ENCODE results near the gene PDE10A. TPM values are rescaled to one million over a fixed set of nuclear protein-coding genes. Genes with fewer than 3 reads are reported as not detected.

PDE10A gene
- total RNA-seq, 4 donors from 2014 or later: 0.54 to 4.4 (median 0.98) TPM

DNA sequence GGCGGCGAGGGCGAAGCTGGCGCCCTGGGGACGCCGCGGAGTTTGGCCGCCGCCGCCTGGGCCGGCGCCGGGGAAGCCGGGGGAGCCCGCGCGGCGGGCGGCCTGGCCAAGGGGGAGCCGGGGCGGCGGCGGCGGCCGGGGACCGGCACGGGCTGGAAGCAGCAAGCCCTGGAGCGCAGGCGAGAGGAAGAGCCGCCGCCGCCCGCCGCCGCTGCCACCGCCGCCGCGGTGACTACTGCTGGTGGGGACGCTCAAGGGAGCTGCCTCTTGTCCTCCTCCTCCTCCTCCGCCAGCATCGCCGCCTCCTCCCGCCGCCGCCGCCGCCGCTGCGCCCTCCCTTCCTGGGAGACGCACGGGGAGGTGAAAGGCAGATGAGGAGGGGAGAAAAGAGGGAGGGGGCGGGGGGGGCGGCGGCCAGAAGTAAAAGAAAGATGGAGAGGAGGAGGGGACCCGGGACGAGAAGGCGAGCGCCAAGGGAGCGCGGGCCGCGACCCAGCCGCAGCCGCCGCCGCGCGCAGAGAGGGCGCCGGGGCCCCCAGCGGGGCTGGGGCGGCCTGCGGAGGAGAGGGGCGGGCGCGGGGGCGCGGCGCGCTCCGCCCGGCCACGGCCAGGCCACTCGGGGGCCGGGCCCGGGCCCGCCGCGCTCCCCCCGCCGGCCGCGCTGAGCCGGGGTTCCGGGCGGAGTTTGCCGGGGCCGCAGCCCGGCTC is 846 bp downstream of the PDE10A start:
- WGBS, 2 donors: 1% methylated on average over 47 to 64 of the region's 100 CpGs
- no peak for TF ChIP-seq POLR2A (IDR thresholded peaks at IDR 0.05)
- TF ChIP-seq, protein P1, sequence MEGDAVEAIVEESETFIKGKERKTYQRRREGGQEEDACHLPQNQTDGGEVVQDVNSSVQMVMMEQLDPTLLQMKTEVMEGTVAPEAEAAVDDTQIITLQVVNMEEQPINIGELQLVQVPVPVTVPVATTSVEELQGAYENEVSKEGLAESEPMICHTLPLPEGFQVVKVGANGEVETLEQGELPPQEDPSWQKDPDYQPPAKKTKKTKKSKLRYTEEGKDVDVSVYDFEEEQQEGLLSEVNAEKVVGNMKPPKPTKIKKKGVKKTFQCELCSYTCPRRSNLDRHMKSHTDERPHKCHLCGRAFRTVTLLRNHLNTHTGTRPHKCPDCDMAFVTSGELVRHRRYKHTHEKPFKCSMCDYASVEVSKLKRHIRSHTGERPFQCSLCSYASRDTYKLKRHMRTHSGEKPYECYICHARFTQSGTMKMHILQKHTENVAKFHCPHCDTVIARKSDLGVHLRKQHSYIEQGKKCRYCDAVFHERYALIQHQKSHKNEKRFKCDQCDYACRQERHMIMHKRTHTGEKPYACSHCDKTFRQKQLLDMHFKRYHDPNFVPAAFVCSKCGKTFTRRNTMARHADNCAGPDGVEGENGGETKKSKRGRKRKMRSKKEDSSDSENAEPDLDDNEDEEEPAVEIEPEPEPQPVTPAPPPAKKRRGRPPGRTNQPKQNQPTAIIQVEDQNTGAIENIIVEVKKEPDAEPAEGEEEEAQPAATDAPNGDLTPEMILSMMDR (IDR thresholded peaks at IDR 0.05): no peak
- DNase-seq (ENCODE audit: low spot score in 2 of 2): peak in 1 of 2 donors; percentile 66
- H3K4me3 ChIP-seq (ENCODE audit: low read depth, poor library complexity, severe bottlenecking): peak overlapping the region; percentile 39
- intact Hi-C loops (cut with DNase I; ENCODE audit: low total_unique reads): no loop called here

DNA sequence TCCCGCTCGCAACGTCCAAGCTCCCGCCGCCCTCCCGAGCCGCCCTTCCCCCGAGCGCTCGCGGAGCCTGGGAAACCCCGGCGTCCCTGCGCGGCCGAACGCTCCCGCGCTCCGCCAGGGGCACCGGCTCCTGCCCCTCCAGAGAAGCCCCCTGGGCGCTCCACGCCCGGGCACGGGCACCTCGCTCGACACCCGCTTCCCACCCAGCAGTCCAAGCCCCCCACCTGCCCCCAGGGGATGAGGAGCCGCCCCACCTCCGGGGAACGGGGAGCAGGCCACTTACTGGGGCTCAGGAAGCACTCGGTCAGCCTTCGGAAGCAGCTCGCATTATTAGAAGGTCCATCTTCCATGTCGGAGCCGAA is 1.4 kb downstream of the PDE10A start:
- intact Hi-C loops (cut with DNase I; ENCODE audit: low total_unique reads): no loop called here
- peak overlapping the region; percentile 39 for H3K4me3 ChIP-seq (ENCODE audit: low read depth, poor library complexity, severe bottlenecking)
- TF ChIP-seq, protein P1 (IDR thresholded peaks at IDR 0.05): no peak
- TF ChIP-seq POLR2A (IDR thresholded peaks at IDR 0.05): no peak
- WGBS, 2 donors: 1% methylated on average over 25 to 27 of the region's 36 CpGs
- DNase-seq (ENCODE audit: low spot score in 2 of 2): peak in 1 of 2 donors; percentile 82

- 1 to 3% methylated on average over 57 to 61 of the region's 69 CpGs for whole genome bisulfite sequencing, 2 donors
- intact Hi-C loops (cut with DNase I; ENCODE audit: low total_unique reads): no loop called here
- DNase-seq (ENCODE audit: low spot score in 2 of 2): peak in 1 of 2 donors; percentile 70
Observed at GRCh38 chr6:165660857-165661663, 2.0 kb downstream of the PDE10A start.

DNA sequence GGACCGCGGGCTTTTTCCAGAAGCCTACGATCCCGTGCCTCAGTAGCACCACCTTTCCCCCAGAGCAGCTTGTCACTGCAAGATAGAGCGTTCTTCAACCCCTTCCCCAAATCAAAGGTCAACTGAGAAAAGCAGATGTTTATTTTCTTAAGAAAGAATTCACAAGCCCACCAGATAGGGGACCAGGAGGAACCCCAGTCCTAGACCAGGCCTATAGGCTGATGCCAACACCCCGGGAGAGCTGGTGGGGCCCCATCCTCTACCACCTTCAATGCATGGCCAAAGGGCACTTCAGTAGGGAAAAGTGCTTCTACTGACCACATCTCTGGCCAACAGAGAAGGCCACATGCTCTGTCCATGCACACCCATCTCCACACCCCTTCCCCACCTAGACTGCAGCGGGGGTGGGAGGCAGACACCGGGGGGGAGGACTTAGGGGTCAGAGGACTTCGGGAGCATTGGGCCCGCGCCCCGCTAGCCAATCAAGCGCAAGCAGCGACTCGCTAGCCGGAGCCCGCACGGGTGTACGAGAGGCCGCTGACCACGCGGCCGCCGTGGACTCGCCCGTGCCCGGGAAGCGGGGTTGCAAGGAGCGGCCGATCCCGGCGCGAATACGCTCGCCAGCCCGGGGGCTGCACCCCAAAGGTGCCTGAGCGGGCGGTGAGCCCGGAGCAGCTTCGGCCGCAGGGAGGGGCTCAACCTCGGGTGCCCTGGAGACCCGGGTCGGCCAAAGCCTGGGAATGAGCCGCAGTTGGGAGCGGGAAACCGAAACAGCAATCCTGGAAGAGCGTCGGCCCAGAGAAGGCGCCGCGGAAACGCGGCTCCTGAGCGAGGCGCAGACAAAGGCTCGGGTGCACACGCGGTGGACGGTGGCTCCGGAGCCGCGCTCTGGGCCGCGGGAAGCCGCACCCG is 2.8 kb downstream of the PDE10A start:
- DNase-seq (ENCODE audit: low spot score in 2 of 2): peak in 1 of 2 donors; percentile 77
- no peak for TF ChIP-seq POLR2A (IDR thresholded peaks at IDR 0.05)
- TF ChIP-seq, protein P1 (IDR thresholded peaks at IDR 0.05): no peak
- intact Hi-C loops (cut with DNase I; ENCODE audit: low total_unique reads): no loop called here
- 27 to 32% methylated on average over 28 to 30 of the region's 67 CpGs for WGBS, 2 donors
- H3K4me3 ChIP-seq (ENCODE audit: low read depth, poor library complexity, severe bottlenecking): peak overlapping the region; percentile 10

More at GRCh38 chr6:165660857-165661663, 2.0 kb downstream of the PDE10A start:
- peak overlapping the region; percentile 10 for H3K4me3 ChIP-seq (ENCODE audit: low read depth, poor library complexity, severe bottlenecking)
- TF ChIP-seq, protein P1 (IDR thresholded peaks at IDR 0.05): no peak
- no peak for TF ChIP-seq POLR2A (IDR thresholded peaks at IDR 0.05)

- DNase-seq (ENCODE audit: low spot score in 2 of 2): peak in 1 of 2 donors; percentile 58
- WGBS, 2 donors: 89 to 90% methylated on average over 13 of the region's 13 CpGs
- intact Hi-C loops (cut with DNase I; ENCODE audit: low total_unique reads): no loop called here
- TF ChIP-seq POLR2A (IDR thresholded peaks at IDR 0.05): no peak
- TF ChIP-seq, protein P1 (IDR thresholded peaks at IDR 0.05): no peak
- H3K4me3 ChIP-seq (ENCODE audit: low read depth, poor library complexity, severe bottlenecking): no peak overlapping the region
Observed at GRCh38 chr6:165658395-165659058, 4.5 kb downstream of the PDE10A start.
